SK-N-MC (cell line): ENCODE measurements around the gene ARMH2.
"Not testable (repeated sequence)": the region's sequence is repeated elsewhere in the genome, so short reads cannot be mapped to it uniquely, and the experiment has no call there.

Source experiments
- DNase-seq: peaks from one replicate; pipeline ENCODE4 v3.0.0-alpha.2; 2011; ENCODE audit warnings: low read depth, low spot score
- H3K27ac ChIP-seq: fragments of 200-600 bp; sonication (generic); 2 replicates; pipeline ENCODE4 v1.5.1; 2016; ENCODE audit warnings: mixed run types
- H3K36me3 ChIP-seq: fragments of 200-600 bp; sonication (generic); 2 replicates; pipeline ENCODE4 v1.6.1; 2017; ENCODE audit warnings: antibody characterized with exemption, low read length, mixed read lengths; ENCODE audit not compliant: insufficient read depth
- H3K4me3 ChIP-seq: fragments of 200-600 bp; sonication (generic); 2 replicates; pipeline ENCODE4 v1.5.1; 2016
- H3K9ac ChIP-seq: fragments of 200-600 bp; sonication (generic); 2 replicates; pipeline ENCODE4 v1.8.0; 2017; ENCODE audit warnings: mixed run types, mixed read lengths; ENCODE audit not compliant: insufficient read length
- H3K9me3 ChIP-seq: fragments of 200-600 bp; sonication (generic); 2 replicates; pipeline ENCODE4 v1.6.1; 2017; ENCODE audit warnings: low read depth, mild to moderate bottlenecking, antibody characterized with exemption, low read length, moderate library complexity, mixed read lengths
- EZH2 ChIP-seq: fragments of 200-600 bp; sonication (generic); IDR thresholded peaks from one replicate; pipeline ENCODE4 v1.6.1; 2017; ENCODE audit warnings: antibody characterized with exemption
- FOXP2 ChIP-seq: optimal IDR thresholded peaks from 2 replicates; pipeline ENCODE3; 2011; ENCODE audit warnings: mild to moderate bottlenecking, moderate library complexity; ENCODE audit not compliant: insufficient read depth; ENCODE audit errors: extremely low read length, control extremely low read depth
- POLR2AphosphoS5 ChIP-seq: IDR thresholded peaks from 2 replicates; pipeline ENCODE4 v1.6.1; 2012; ENCODE audit warnings: mild to moderate bottlenecking, low read depth, low read length, borderline replicate concordance

ARMH2 gene

GRCh38 chr6:24777227-24777626 is 21.5 kb downstream of the ARMH2 start:
- Histone ChIP-seq H3K4me3 (peak overlapping the region; percentile 98), H3K27ac (no peak overlapping the region), H3K36me3 (peaks cover 44% of the 10 kb centered on the region), H3K9me3 (no peaks in the 10 kb centered on the region), H3K9ac (peak overlapping the region; percentile 98)
- TF ChIP-seq POLR2AphosphoS5: no peak
- TF ChIP-seq FOXP2: no peak
- TF ChIP-seq EZH2: no peak
- DNase-seq: no peak

GRCh38 chr6:24775520-24776058 is 23.1 kb downstream of the ARMH2 start:
- Histone ChIP-seq H3K4me3 (peak overlapping the region; percentile 98), H3K36me3 (peaks cover 30% of the 10 kb centered on the region), H3K27ac (no peak overlapping the region), H3K9me3 (no peaks in the 10 kb centered on the region), H3K9ac (peak overlapping the region; percentile 98)
- TF ChIP-seq FOXP2: no peak
- TF ChIP-seq EZH2: no peak
- TF ChIP-seq POLR2AphosphoS5: no peak
- no peak for DNase-seq

GRCh38 chr6:24774696-24775519 is 23.8 kb downstream of the ARMH2 start, which contains the start of gene GMNN:
GMNN (plus strand) TSS chr6:24774937; CDS start chr6:24777247, 2,310 bp downstream.
- peak within 1 kb of the TSS; percentile 98 for H3K9ac ChIP-seq
- peak; percentile 51 for DNase-seq
- TF ChIP-seq EZH2: no peak
- no peak for TF ChIP-seq FOXP2
- TF ChIP-seq POLR2AphosphoS5: peak; percentile 98
- H3K4me3 ChIP-seq: peak within 1 kb of the TSS; percentile 98
- peak within 1 kb of the TSS; percentile 95 for H3K27ac ChIP-seq
- peaks cover 23% of the 10 kb centered on the region for H3K36me3 ChIP-seq
- H3K9me3 ChIP-seq: no peaks in the 10 kb centered on the region

- DNase-seq: no peak
- no peak overlapping the region for H3K27ac ChIP-seq
- H3K36me3 ChIP-seq: no peaks in the 10 kb centered on the region
- TF ChIP-seq FOXP2: no peak
- TF ChIP-seq EZH2: no peak
- no peak overlapping the region for H3K9ac ChIP-seq
- H3K4me3 ChIP-seq: no peak overlapping the region
- H3K9me3 ChIP-seq: no peaks in the 10 kb centered on the region
These were observed 30.4 kb downstream of the ARMH2 start for GRCh38 chr6:24768361-24768760.

- no peak for DNase-seq
- no peaks in the 10 kb centered on the region for H3K9me3 ChIP-seq
- H3K4me3 ChIP-seq: no peak overlapping the region
- H3K27ac ChIP-seq: 0 out of 2 replicates have a peak overlapping the region, but pooled peaks have one; percentile 1
- H3K36me3 ChIP-seq: no peaks in the 10 kb centered on the region
- TF ChIP-seq FOXP2: no peak
- TF ChIP-seq POLR2AphosphoS5: no peak
- no peak for TF ChIP-seq EZH2
- H3K9ac ChIP-seq: no peak overlapping the region
These were observed 31.8 kb downstream of the ARMH2 start for GRCh38 chr6:24766680-24767462.

- not testable (repeated sequence) for H3K36me3 ChIP-seq, H3K27ac ChIP-seq, H3K9me3 ChIP-seq, H3K4me3 ChIP-seq, H3K9ac ChIP-seq, DNase-seq
These were observed 32.7 kb downstream of the ARMH2 start for GRCh38 chr6:24765968-24766367.

- not testable (repeated sequence) for DNase-seq, H3K36me3 ChIP-seq, H3K4me3 ChIP-seq, H3K9ac ChIP-seq, H3K9me3 ChIP-seq, H3K27ac ChIP-seq
These were observed 33.6 kb downstream of the ARMH2 start for GRCh38 chr6:24764833-24765828.

- TF ChIP-seq POLR2AphosphoS5 (no peak), EZH2 (no peak), FOXP2 (no peak)
- no peak overlapping the region for H3K4me3 ChIP-seq
- DNase-seq: no peak
- no peaks in the 10 kb centered on the region for H3K9me3 ChIP-seq
- H3K27ac ChIP-seq: no peak overlapping the region
- H3K9ac ChIP-seq: no peak overlapping the region
- no peaks in the 10 kb centered on the region for H3K36me3 ChIP-seq
These were observed 35.1 kb downstream of the ARMH2 start for GRCh38 chr6:24763578-24763977.
